ENCODE measurements around the gene GCC2. TPM values are rescaled to one million over a fixed set of nuclear protein-coding genes. Genes with fewer than 3 reads are reported as not detected.
A peak's percentile ranks its signal among the peaks of the same experiment; 100 is the strongest.
"Not testable (repeated sequence)": the region's sequence is repeated elsewhere in the genome, so short reads cannot be mapped to it uniquely, and the experiment has no call there.

Gene GCC2
- polyA plus RNA-seq, 10 donors = 14.2 to 27.0 (median 21.0) TPM

DNA sequence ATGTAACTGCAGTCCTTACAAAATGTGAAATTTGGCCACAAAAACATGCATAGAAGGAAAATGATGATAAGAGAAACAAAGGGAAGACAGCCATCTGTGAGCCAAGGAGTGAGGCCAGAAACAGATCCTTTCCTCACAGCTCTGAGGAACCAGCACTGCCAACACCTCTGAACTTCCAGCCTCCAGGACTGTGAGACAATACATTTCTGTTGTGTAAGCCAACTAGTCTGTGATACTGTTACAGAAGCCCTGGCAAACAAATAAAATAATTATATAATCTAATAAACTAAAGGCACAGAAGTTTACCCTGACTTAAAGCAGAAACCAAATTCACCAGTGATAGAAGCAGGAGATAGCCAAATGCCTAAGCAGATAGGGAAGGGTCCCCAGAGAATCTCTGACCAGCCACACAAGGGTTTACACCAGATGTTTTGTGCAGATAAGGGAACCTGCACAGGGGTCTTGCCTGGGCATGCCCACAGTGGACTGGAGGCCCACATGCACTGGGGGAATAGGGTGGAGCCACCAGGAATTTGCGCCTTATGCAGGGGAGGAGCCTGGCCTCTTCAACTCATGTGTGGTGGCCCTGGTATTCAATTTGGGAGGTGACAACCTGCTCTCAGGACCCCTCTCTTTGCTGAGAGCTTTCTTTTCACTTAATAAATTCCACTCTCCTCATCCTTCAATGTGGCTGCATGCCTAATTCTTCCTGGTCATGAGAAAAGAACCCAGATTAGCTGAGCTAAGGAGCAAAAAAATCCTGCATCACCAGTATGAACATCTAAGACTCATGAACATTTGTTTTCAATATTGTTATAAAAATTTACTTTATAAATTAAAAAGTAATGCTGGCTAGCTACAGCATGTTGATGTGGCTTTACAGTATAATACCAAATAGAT, 3.8 kb upstream of the GCC2 start:
- DNase-seq = no peak

DNA sequence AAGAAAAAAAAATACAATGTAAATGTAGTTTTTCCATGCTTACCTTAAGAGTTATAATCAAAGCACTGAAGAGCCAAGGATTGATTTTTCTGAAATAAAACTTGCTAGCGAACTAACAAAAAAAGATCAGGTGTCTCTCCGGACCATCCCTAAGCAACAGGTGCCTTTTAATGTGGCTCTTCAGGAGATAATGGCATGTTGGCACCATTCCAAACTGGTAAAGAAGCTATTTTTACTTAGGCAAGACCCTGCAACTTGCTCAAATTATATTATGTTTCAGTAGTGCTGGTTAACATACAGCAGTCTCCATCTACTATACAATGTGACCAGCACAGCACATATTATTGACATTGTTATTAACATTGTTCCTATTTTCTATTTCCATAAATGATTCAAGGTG, 2.3 kb upstream of the GCC2 start:
- no peak for DNase-seq

DNA sequence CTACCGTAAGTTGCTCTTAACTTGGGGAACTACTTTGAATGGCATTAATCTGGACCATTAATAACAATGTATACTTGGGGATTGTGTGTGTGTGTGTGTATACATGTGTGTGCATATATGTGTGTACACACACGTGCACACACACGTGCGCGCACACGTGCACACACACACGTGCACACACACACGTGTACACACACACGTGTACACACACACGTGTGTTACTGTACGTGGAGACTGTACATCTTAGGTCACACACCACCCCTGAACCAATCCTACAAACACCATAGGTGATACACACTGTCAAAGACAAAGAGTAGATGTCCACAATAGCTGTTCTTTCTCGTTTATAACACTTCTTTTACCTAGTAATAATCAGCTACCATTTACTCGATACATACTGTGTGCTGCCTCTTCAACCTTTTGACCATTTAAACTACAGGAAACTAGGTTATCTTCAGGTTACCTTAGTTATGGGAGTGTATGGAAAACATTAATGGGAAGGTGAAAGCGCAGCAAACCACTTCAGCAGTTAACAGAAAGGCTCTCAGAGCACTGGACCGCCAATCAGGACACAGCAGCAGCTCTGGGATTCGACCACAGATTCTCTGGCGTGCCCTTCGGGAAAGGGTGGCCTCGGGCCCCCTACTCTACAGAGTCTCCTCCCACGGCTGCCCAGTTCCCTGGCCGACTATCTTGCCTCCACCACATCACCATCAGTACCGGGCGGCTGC, 894 bp upstream of the GCC2 start:
- DNase-seq = peak in 1 of 3 donors; percentile 22

DNA sequence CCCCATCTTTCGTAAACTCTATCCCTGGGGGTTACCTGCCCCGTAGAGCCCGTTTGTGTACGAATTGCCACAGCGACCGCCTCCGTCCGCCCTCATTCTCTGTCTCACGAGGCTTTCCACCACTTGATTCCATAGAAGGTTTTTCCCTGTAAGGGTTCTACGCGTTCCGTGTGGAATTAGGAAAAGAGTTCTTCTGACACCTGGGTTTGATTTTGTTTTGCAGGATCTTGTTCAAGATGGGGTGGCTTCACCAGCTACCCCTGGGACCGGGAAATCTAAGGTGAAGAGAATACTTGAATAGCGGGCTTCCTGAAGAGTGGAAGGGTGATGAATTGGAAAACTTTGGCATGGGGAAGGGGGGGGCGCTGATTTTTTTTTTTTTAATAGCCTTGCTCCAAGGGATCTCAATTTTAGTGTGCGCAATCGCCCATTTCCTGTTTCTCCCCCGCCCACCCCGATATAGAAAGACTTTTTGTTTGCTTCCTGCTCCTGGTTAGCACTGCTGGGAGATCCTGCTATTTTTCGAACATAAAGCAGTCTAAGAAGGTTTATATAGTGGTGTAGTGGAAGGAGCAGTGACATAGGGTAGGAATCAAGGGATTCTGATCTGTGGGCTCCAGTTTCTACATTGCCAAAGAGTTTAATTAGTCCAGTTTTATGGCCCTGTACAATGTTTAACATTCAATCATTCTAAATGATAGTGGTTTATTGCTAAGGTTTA, 564 bp downstream of the GCC2 start:
- peak in 2 of 3 donors; percentile 16 to 41 for DNase-seq

DNA sequence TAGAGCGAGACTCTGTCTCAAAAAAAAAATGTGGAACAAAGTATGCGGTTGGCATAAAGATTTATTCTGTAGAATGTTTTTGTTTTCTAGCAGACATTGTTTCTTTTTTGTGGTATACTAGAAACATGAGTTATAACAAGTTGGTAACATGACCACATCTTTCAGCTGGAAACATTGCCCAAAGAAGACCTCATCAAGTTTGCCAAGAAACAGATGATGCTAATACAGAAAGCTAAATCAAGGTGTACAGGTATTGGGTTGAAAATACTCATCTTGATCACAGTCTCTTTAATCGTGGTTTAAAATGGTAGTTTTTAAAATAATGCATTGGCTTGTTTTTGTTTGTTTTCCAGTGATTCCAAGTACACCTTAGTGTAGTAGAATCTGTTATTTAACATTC, 1.9 kb downstream of the GCC2 start:
- no peak for DNase-seq

DNA sequence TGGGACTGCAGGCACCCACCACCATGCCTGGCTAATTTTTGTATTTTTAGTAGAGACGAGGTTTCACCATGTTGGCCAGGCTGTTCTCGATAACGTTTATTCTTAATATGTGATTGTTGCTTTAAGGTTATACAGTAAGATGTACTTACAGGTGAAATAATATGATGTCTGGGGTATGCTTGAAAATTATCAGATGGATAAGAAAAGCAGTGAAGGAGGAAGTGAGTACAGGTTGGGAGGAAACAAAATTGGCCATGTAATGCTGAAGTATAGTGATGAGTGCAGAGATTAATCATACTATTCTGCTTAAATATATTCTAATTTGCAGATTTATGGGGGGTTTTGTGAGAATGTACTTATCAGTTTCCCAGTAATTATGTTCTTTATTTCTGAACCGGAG, 3.0 kb downstream of the GCC2 start:
- no peak for DNase-seq

DNA sequence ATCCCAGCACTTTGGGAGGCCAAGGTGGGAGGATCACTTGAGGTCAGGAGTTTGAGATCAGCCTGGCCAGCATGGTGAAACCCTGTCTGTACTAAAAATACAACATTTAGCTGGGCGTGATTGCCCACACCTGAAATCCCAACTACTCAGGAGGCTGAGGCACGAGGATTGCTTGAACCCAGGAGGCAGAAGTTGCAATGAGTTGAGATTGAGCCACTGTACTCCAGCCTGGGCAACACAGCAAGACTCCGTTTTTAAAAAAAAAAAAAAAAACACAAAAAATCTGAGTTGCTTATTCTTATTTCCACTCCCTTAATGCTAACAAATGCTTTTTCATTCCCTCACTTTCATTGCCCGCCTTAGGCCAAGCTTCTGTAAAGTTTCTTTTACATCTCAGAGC, 4.5 kb downstream of the GCC2 start:
- DNase-seq = not testable (repeated sequence)

DNA sequence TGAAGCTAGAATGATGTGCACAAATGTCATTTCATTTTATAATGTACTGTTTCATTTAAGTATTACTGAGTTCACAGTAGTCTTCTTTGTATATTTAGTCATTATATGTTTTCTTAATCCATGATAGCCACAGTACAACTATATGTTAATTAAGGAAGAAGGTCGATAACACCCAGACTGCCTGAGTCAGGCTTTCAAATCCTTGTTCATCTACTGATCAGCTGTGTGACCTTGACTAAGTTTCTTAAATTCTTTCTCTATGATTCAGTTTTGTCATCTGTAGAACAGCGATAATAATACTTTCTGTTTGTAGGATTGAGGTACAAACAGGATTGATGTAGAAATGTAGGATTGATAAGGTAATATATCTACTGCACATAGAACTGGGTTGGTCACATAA, 5.4 kb downstream of the GCC2 start:
- DNase-seq = no peak

DNA sequence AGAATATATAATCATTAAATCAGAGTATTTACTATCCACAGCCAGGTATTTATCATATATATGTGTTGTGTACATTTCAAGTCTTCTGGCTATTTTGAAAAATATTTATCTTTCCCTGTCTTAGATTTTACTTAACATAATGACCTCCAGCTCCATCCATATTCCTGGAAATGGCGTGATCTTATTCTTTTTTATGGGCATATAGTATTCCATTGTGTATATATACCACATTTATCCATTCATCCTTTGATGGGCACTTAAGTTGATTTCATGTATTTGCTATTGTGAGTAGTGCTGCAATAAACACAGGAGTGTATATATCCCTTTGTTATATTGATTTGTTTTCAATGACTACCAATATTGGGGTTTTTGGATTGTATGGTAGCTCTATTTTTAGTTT, 6.6 kb downstream of the GCC2 start:
- DNase-seq = no peak

DNA sequence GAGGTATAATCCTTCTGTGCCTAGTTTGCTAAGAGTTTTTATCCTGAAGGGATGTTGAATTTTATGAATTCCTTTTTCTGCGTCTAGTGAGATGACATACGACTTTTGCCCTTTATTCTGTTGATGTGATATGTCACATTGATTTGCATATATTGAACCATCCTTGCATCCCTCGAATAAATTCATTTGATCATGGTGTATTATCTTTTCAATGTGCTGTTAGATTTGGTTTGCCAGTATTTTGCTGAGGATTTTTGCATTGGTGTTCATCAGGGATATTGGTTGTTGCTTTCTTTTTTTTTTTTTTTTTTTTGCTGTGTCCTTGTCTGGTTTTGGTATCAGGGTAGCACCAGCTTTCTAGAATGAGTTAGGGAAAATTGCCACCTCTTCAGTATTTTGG, 9.1 kb downstream of the GCC2 start:
- no peak for DNase-seq

DNA sequence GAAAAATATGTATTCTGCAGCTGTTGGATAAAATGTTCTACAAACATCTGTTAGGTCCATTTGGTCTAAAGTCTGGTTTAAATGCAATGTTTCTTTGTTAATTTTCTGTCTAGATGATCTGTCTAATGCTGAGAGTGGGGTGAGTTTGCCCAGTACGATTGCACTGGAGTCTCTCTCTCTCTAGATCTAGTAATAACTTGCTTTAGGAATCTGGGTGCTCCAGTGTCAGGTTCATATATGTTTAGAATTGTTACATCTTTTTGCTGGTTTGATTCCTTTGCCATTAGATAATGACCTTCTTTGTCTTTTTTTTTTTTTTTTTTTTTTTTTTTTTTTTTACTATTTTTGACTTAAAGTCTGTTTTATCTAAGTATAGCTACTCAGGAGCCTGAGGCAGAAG, 10.4 kb downstream of the GCC2 start:
- DNase-seq = peak in 1 of 3 donors; percentile 27

DNA sequence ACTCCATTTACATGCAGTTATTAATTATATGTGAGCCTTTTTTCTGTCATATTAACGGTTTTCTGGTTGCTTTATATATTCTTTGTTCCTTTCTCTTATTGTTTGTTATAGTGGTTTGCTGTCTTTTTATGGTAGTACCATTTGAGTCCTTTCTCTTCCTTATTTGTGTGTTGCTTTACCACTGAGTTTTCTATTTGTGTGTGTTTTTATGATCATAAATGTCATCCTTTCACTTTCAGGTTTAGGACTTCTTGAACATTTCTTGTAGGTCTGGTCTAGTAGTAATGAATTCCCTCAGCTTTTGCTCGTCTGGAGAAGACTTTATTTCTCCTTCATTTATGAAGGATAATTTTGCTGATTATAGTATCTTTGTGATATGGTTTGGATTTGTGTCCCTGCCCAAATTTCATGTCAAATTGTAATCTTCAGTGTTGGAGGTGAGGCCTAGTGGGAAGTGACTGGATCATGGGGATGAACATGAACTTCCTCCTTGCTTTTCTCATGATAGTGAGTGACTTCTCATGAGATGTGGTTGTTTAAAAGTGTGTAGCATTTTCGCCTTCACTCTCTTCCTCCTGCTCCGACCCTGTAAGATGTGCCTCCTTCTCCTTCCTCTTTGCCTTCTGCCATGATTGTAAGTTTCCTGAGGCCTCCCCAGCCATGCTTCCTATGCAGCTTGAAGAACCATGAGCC, 11.5 kb downstream of the GCC2 start:
- DNase-seq = no peak

DNA sequence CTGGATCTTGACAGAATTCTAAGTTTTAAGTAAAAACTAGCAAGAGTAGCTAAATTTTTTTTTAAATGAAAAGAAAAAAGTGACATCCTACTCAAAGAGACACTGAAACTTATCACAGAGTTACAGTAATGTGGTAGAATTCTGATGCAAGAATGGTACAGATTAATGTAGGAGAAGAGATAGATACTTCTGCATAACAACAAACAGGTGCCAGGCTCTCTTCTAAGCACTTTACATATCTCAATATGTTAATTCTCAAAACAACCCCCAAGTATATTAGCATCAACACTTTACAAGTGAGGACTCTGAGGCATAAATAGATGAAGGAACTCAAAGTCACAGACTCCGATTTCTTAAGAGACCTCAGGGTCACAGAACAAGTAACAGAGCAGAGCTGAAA, 28.1 kb downstream of the GCC2 start:
- no peak for DNase-seq

DNA sequence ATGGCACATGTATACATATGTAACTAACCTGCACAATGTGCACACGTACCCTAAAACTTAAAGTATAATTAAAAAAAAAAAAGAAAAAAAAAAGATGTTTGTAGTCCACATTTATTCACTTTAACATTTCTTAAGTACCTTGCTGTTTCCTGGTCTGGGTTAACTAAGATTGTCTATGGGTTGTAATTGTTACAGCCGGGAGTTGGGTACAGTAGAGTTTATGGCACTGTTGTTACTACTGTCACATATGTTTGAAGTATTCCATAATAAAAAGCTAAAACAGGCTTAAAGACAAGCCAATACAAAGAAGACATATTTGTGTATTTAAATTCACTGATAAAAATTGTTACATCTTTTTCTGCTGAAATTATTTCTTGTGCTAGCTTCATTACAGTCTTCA, 36.2 kb downstream of the GCC2 start:
- no peak for DNase-seq

DNA sequence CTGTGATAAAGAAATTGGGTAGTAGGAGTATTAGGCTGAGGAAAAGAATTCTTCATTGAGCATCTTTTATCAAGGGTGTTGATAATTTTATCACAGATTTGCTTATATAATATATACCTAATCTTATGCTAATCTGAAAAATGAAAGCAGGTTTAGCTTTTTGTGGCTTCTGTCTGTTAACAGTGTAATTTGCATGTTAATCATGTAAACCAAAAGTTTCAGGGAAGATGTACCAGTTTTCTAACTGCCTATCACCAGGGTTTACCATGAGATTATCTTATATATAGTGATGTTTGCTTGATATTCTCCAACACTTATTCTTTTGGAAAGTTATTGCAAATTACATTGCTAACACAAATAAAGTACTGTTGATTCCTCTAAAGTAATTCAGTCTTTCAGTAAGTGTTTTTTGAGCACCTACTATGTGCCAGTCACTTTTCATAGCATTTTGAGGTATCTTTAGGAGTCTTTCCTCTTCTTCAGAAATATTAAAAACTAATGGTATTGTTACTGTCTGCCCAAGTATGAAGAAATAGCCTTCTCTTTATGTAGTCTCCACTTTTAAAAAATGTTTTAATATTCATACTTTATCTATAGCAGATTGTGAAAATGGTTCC, 41.6 kb downstream of the GCC2 start:
- no peak for DNase-seq

DNA sequence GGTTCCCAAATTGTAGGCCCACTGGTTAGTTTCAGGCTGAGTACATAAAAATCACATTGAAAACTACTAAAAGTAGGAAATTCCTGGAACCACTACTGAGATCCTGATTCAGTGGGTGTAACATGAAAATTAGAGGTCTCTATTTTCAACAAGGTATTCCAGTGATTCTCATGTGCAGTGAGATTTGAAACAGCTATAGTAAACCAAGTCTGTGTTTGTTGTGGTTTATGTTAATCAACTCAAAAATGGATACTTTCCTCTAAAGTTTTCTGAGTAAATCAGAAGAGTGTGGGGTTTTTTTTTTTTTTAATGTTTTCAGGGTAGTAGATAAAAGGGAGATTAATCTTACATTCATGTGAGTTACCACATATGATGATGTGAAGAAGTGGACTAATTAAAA, 42.8 kb downstream of the GCC2 start:
- DNase-seq = no peak

DNA sequence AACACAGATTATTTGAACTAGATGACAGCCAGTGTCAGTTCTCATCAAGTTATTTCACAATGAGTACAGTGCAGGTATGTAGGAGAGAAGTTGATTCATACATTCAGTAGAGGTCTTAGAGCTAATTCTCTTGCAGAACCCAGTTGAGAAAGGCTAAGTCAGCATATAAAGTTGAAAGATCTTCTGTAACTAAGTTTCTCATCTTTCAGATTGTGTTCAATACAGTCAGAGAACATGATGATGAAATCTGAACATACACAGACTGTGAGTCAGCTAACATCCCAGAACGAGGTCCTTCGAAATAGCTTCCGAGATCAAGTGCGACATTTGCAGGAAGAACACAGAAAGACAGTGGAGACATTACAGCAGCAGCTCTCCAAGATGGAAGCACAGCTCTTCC, 43.4 kb downstream of the GCC2 start:
- peak in 1 of 3 donors; percentile 65 for DNase-seq

DNA sequence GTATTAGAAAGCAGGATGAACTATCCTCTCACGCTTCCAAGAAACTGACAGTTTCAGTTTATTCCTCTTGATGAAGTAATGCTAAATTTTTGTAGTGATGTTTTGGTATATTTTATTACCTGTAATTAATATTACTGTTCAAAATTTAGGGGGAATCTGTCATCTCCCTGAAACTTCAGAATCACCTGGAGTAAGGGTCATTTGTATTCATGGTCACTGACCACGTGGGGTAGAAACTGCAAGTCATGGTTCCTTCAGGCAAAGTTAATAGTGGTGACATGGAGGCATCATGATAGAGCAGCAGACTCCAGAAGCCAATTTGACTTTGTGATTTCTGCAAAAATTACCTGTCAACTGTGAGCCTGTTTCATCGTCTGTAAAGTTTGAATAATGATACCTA, 47.2 kb downstream of the GCC2 start:
- not testable (repeated sequence) for DNase-seq

DNA sequence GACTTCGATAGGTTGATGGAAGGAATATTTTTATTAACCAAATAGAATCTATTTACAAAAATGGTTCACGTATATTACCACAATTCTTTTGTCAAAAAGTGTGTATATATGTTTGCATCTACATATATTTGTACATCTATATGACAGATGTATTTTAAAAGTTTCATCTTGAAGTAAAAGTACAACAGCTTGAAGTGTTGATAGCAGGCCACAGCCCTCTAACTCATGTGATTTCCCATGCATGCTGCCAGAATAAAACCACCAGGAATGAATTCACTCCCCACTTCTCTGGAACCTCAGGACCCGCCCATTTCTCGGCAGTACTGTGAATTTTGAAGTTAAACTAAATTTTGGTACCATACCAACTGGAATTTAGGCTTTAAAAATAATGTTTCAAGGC, 58.6 kb downstream of the GCC2 start:
- not testable (repeated sequence) for DNase-seq

DNA sequence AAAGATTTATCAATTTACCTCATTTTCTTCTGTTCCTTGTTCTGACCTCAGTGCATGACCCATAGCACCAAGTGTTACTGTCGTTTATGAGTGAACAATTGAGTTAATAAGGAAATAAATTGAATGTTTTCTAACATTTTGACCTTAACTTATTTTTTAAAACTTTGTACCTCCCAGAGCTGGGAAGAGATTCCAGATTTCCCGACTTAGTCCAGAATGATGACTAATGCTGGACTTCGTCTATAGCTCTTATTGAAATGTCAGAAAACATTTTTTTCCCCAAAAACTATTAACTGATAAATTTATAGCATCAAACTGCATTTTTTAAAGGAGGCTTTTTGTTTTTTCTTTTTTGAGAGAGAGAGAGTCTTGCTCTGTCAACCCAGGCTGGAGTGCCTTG, 63.4 kb downstream of the GCC2 start:
- DNase-seq = peak in 2 of 3 donors; percentile 60 to 70

DNA sequence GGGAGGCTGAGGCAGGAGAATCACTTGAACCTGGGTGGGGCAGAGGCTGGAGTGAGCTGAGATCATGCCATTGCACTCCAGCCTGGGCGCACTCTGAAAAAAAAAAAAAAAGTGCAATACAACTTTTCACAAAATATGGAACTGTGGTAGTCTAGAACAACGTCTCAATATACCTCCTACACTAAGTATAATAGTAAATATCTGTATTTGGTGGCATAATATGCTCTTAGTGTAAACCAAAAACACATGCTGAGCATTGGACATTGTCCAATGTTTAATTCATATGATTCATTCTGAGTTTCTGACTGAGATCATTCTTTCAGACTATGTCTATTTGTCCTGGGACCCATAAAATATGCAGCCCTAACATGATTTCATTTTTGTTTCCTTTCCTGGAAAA, 65.5 kb downstream of the GCC2 start:
- peak in 1 of 3 donors; percentile 70 for DNase-seq
